A549 (cell line): ENCODE results near the gene PODXL2.

Experiments used
- RNF2 ChIP-seq: fragments of 200-600 bp; sonication (generic); IDR thresholded peaks from 2 replicates; pipeline ENCODE4 v1.6.1; 2016; ENCODE audit warnings: low read depth, mild to moderate bottlenecking, antibody characterized with exemption, moderate library complexity, borderline replicate concordance
- ZFP36 ChIP-seq: fragments of 450-650 bp; IDR thresholded peaks from 2 replicates; pipeline ENCODE4 v1.6.1; 2014; ENCODE audit warnings: borderline replicate concordance; ENCODE audit not compliant: partially characterized antibody

DNA sequence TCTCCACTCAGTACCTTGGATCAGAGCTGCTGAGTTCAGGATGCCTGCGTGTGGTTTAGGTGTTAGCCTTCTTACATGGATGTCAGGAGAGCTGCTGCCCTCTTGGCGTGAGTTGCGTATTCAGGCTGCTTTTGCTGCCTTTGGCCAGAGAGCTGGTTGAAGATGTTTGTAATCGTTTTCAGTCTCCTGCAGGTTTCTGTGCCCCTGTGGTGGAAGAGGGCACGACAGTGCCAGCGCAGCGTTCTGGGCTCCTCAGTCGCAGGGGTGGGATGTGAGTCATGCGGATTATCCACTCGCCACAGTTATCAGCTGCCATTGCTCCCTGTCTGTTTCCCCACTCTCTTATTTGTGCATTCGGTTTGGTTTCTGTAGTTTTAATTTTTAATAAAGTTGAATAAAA lies 7.0 kb upstream of the PODXL2 start:
- TF ChIP-seq RNF2 (no peak), ZFP36 (no peak)
